Measurements from ENCODE around the gene GDPD4.
"Not testable (repeated sequence)": the region's sequence is repeated elsewhere in the genome, so short reads cannot be mapped to it uniquely, and the experiment has no call there.

GDPD4 gene
- 0 reads per million in 2 experiments for total RNA-seq

GRCh38 chr11:77301510-77301909 lies at the start of gene GDPD4:
TSS of gene GDPD4 (minus strand) at chr11:77301686. CDS start at chr11:77285137, 16,549 bp downstream.
- no peak for DNase-seq (ENCODE audit: low read depth)

- DNase-seq (ENCODE audit: low read depth): no peak
Measured at GRCh38 chr11:77347948-77348347, 46.5 kb upstream of the GDPD4 start.

- DNase-seq (ENCODE audit: low read depth): no peak
Measured at GRCh38 chr11:77346906-77347603, 45.6 kb upstream of the GDPD4 start.

GRCh38 chr11:77345621-77346020 lies 44.1 kb upstream of the GDPD4 start:
- no peak for DNase-seq (ENCODE audit: low read depth)

- no peak for DNase-seq (ENCODE audit: low read depth)
Measured at GRCh38 chr11:77340501-77340900, 39.0 kb upstream of the GDPD4 start.

- DNase-seq (ENCODE audit: low read depth): no peak
Measured at GRCh38 chr11:77332259-77332658, 30.8 kb upstream of the GDPD4 start.

- no peak for DNase-seq (ENCODE audit: low read depth)
Measured at GRCh38 chr11:77325159-77325558, 23.7 kb upstream of the GDPD4 start.

- DNase-seq (ENCODE audit: low read depth): no peak
Measured at GRCh38 chr11:77324508-77324907, 23.0 kb upstream of the GDPD4 start.

GRCh38 chr11:77322926-77323590 lies 21.6 kb upstream of the GDPD4 start:
- DNase-seq (ENCODE audit: low read depth): no peak

- no peak for DNase-seq (ENCODE audit: low read depth)
Measured at GRCh38 chr11:77322506-77322905, 21.0 kb upstream of the GDPD4 start.

- no peak for DNase-seq (ENCODE audit: low read depth)
Measured at GRCh38 chr11:77320351-77320750, 18.9 kb upstream of the GDPD4 start.

GRCh38 chr11:77318600-77318999 lies 17.1 kb upstream of the GDPD4 start:
- no peak for DNase-seq (ENCODE audit: low read depth)

GRCh38 chr11:77316733-77317342 lies 15.4 kb upstream of the GDPD4 start:
- no peak for DNase-seq (ENCODE audit: low read depth)

GRCh38 chr11:77312107-77312506 lies 10.6 kb upstream of the GDPD4 start:
- DNase-seq (ENCODE audit: low read depth): no peak

GRCh38 chr11:77311701-77312100 lies 10.2 kb upstream of the GDPD4 start:
- no peak for DNase-seq (ENCODE audit: low read depth)

- no peak for DNase-seq (ENCODE audit: low read depth)
Measured at GRCh38 chr11:77310721-77311120, 9.2 kb upstream of the GDPD4 start.

- DNase-seq (ENCODE audit: low read depth): no peak
Measured at GRCh38 chr11:77309401-77310085, 8.1 kb upstream of the GDPD4 start.

- no peak for DNase-seq (ENCODE audit: low read depth)
Measured at GRCh38 chr11:77308838-77309237, 7.4 kb upstream of the GDPD4 start.

- DNase-seq (ENCODE audit: low read depth): no peak
Measured at GRCh38 chr11:77303328-77303727, 1.8 kb upstream of the GDPD4 start.

- no peak for DNase-seq (ENCODE audit: low read depth)
Measured at GRCh38 chr11:77302752-77303151, 1.3 kb upstream of the GDPD4 start.

GRCh38 chr11:77300695-77301094 lies 791 bp downstream of the GDPD4 start:
- DNase-seq (ENCODE audit: low read depth): no peak

- not testable (repeated sequence) for DNase-seq (ENCODE audit: low read depth)
Measured at GRCh38 chr11:77300028-77300427, 1.5 kb downstream of the GDPD4 start.
